IPS-18c (cell line): Measurements from ENCODE around the gene UCK1.

Source experiments
- H3K4me3 ChIP-seq: 2 replicates; pipeline ENCODE4 v1.7.0; 2013; ENCODE audit warnings: low read depth, mild to moderate bottlenecking, low read length, moderate library complexity; ENCODE audit not compliant: insufficient read depth
- H3K9me3 ChIP-seq: one replicate; pipeline ENCODE4 v1.6.1; 2013; ENCODE audit warnings: mild to moderate bottlenecking, low read length, moderate library complexity; ENCODE audit not compliant: control insufficient read depth, insufficient read depth

Gene UCK1

DNA sequence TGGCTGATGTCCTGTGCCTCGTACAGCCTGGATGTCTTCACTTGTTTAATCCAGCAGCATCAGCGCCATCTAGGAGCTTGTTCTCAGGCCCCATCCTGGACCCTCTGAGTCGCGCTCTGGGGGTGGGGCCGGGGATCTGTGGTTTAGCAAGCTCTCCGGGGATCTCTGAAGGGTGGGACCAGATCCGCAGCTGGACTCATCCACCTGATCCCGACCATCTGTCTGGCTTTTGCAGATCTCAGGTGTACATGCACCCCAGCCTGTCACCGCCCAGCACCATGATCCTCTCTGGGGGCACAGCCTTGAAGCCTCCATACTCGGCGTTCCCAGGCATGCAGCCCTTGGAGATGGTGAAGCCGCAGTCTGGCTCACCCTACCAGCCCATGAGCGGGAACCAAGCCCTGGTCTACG is 43.4 kb downstream of the UCK1 start:
- Histone ChIP-seq H3K4me3 (no peak overlapping the region), H3K9me3 (no peaks in the 10 kb centered on the region)

DNA sequence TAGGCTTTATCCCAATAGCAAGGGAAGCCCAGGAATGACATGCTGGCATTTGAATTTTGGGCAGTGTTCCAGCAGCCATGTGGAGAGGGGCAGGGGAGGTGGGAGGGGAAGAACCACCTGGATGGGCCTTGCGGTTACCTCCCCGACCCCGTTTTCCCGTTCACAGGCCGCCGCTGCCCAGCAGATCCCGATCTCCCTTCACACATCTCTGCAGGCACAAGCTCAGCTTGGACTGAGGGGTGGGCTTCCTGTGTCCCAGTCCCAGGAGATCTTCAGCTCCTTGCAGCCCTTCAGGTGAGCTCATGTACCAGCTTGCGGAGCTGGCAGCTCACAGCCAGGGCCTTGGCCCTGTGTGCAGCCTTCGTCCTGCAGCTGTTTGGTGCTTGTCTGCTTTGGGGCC is 44.1 kb downstream of the UCK1 start:
- Histone ChIP-seq H3K9me3 (no peaks in the 10 kb centered on the region), H3K4me3 (no peak overlapping the region)

GRCh38 chr9:131485728-131486422 is 45.2 kb downstream of the UCK1 start:
- H3K9me3 ChIP-seq, result no peaks in the 10 kb centered on the region
- no peak overlapping the region for H3K4me3 ChIP-seq

- Histone ChIP-seq H3K9me3 (no peaks in the 10 kb centered on the region), H3K4me3 (no peak overlapping the region)
These were observed 45.9 kb downstream of the UCK1 start for GRCh38 chr9:131485206-131485605.

- H3K9me3 ChIP-seq, result no peaks in the 10 kb centered on the region
- H3K4me3 ChIP-seq, result no peak overlapping the region
These were observed 46.4 kb downstream of the UCK1 start for GRCh38 chr9:131484560-131485185.

GRCh38 chr9:131484051-131484445 is 47.0 kb downstream of the UCK1 start:
- Histone ChIP-seq H3K9me3 (no peaks in the 10 kb centered on the region), H3K4me3 (no peak overlapping the region)

DNA sequence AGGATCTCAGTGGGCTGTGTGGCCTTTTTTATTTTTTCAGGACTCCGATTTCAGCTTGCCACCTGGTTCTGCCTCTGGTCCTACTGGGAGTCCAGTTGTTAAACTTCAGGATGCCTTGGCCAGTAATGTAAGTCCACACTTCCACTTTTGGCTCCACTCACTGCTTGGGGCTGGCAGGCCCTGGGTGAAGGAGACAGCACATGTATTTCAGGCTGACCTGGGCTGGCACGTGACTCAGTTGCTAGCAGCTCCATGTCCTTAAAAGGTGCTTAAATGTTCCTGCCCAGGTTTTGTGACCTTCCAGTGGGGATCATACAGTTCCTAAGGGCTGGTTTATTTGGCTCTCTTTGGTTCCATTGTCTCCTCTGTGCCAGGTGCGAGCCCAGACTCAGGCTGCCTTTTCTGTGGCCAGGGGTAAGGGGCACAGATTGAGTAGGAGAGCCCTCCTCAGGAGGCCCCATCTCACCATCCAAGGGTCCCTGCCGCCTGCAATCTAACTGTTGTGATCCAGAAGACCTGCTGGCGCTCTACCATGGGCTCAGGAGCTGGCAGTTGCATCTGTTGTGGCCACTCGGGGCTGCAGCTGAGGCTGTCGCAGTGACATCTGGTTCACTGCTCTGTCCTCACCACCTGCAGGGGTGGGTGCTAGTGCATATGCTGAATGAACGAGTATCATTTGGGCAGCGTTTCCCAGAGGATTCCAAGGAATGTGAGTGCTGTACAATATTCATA is 47.6 kb downstream of the UCK1 start:
- Histone ChIP-seq H3K9me3 (no peaks in the 10 kb centered on the region), H3K4me3 (no peak overlapping the region)

- Histone ChIP-seq H3K4me3 (no peak overlapping the region), H3K9me3 (no peaks in the 10 kb centered on the region)
These were observed 48.6 kb downstream of the UCK1 start for GRCh38 chr9:131482343-131483006.

- H3K9me3 ChIP-seq, result no peaks in the 10 kb centered on the region
- H3K4me3 ChIP-seq, result no peak overlapping the region
These were observed 49.4 kb downstream of the UCK1 start for GRCh38 chr9:131481441-131482342.

DNA sequence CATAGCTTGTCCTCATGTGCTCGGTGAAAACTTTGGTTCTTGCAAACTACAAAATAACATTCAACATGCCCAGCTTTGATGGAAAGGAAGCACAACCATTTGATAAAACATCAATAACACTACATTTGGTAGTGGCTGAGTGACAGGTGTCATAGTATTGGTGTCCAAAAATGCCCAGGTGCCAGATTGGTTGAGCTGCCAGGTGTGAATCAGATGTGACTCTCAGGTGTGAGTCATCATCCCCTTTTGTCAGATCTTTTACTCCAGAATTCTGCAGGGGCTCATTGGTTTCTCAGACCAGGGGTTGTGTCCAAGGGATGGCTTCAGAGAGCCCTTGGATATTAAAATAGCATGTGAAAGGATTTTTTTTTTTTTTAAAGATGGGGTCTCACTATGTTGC is 50.8 kb downstream of the UCK1 start:
- Histone ChIP-seq H3K9me3 (no peaks in the 10 kb centered on the region), H3K4me3 (no peak overlapping the region)

DNA sequence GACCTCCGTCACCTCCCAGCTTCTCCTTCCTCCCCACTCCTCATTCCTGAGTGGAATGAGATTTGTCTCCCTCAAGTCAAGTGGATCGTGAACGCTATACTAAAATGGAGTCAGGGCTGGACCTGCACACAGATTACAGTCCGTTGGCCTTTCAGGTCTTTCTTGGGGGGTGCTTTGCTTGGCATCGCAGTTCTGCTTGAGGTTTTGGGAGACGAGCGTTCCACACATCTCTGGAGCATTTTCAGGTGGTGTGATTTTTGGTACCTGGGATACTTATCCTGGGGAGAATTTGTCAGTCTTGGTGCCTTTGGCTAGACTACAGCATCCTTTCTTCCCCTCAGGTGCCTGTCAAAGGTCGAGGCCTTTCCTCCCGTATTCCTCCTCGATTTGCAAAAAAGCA is 52.2 kb downstream of the UCK1 start:
- Histone ChIP-seq H3K4me3 (no peak overlapping the region), H3K9me3 (no peaks in the 10 kb centered on the region)

- Histone ChIP-seq H3K4me3 (no peak overlapping the region), H3K9me3 (no peaks in the 10 kb centered on the region)
These were observed 52.6 kb downstream of the UCK1 start for GRCh38 chr9:131478421-131478868.

GRCh38 chr9:131477816-131478419 is 53.1 kb downstream of the UCK1 start:
- H3K9me3 ChIP-seq, result no peaks in the 10 kb centered on the region
- H3K4me3 ChIP-seq, result no peak overlapping the region

DNA sequence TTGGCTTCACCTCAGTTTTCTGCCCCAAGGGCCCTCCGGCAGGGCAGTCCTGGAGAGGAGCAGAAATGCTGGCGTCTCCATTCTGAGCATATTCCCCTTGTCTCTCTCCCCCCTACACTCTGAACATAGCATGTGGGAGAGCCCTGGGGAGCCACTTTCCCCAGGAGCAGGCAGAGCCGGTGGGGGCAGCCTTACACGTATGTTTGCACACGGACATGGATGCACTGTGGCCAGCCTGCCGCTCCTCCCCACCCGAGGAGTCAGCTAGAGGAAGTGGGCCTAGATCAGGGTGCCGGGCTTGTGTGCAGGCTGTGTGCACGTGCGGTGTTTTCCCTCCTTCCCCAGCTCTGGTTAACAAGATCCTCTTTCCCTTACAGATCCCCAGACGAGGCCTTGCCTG is 53.7 kb downstream of the UCK1 start:
- Histone ChIP-seq H3K9me3 (no peaks in the 10 kb centered on the region), H3K4me3 (no peak overlapping the region)

- Histone ChIP-seq H3K4me3 (no peak overlapping the region), H3K9me3 (no peaks in the 10 kb centered on the region)
These were observed 54.2 kb downstream of the UCK1 start for GRCh38 chr9:131476777-131477345.
